ENCODE results near the gene HMGCLL1.

Gene HMGCLL1

GRCh38 chr6:55438203-55438602, 140.8 kb downstream of the HMGCLL1 start:
- no peak for DNase-seq

- no peak for DNase-seq
Observed at GRCh38 chr6:55437141-55437540, 141.9 kb downstream of the HMGCLL1 start.

GRCh38 chr6:55433446-55434130, 145.4 kb downstream of the HMGCLL1 start:
- DNase-seq: no peak

GRCh38 chr6:55423933-55424332, 155.1 kb downstream of the HMGCLL1 start:
- no peak for DNase-seq

GRCh38 chr6:55410674-55411073, 168.3 kb downstream of the HMGCLL1 start:
- DNase-seq: no peak

- no peak for DNase-seq
Observed at GRCh38 chr6:55405474-55406235, 173.3 kb downstream of the HMGCLL1 start.

- DNase-seq: no peak
Observed at GRCh38 chr6:55399351-55399750, 179.6 kb downstream of the HMGCLL1 start.

- DNase-seq: no peak
Observed at GRCh38 chr6:55397986-55398385, 181.0 kb downstream of the HMGCLL1 start.

GRCh38 chr6:55395871-55396270, 183.1 kb downstream of the HMGCLL1 start:
- DNase-seq: no peak

GRCh38 chr6:55388211-55388610, 190.8 kb downstream of the HMGCLL1 start:
- no peak for DNase-seq
